GM23248 (cell line): ENCODE results near the gene ANKRD39.

Experiments used
- EZH2 ChIP-seq: fragments of 200-600 bp; sonication (generic); IDR thresholded peaks from 2 replicates; pipeline ENCODE4 v1.6.1; 2018; ENCODE audit warnings: antibody characterized with exemption, mild to moderate bottlenecking; ENCODE audit not compliant: insufficient read depth, poor library complexity, severe bottlenecking
- EZH2phosphoT487 ChIP-seq: fragments of 200-600 bp; sonication (generic); IDR thresholded peaks from 2 replicates; pipeline ENCODE4 v1.6.1; 2018; ENCODE audit warnings: antibody characterized with exemption, moderate library complexity, mild to moderate bottlenecking, low read depth; ENCODE audit not compliant: insufficient read depth

DNA sequence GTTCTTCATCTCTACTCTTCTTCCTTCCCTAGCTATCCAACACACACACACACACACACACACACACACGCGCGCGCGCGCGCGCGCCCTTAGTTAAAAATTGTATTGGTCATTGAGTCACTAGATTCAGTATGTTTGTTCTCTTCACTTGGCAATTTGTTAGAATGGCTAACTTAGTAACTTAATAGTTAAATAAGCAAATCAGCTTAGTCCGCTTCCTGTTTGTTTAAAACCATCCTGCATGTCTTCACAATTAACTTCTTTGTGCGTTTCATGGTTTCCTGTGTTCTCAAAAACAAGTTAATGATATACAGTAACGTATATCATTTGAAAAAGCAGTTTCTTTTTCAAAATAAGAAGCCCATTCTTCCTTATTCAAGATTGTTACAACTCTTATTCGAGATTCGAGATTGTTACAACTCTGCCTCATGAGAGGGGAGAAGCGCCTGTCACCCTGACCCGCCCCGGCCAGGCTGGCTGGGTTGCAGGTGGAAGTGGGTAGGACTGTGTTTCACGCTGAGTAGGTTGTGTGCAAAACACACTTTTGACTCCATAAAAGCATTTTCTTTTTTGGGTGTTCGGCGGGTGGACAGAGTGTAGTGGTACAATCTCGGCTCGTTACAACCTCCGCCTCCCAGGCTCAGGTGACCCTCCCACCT lies 51.2 kb downstream of the ANKRD39 start:
- TF ChIP-seq EZH2: no peak
- TF ChIP-seq EZH2phosphoT487: no peak
